Measurements from ENCODE around the gene TUFT1. TPM values are rescaled to one million over a fixed set of nuclear protein-coding genes. Genes with fewer than 3 reads are reported as not detected.

Gene TUFT1
- total and polyA plus RNA-seq, 11 donors, result 2.1 to 13.6 (median 4.3) TPM

DNA sequence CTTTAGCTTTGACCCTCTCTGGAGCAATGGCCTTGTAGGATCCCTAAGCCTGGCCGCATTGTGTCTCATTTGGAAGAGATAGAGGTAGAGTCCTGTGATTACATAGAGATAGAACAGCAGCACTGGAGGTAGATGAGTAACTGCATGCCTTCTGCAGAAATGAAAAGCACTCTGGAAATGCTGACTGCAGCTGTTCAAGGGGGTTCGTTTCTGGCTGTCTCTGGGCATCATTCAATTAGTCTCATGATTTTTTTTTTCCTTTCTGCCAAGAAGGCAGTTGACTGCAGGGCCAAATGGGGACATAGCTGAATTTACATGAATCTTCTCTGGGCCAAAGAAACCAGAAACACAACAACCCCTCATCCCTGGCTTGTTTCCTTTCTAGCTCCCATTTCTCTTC is 43.7 kb downstream of the TUFT1 start:
- TF ChIP-seq POLR2A (IDR thresholded peaks at IDR 0.05), result no peak
- TF ChIP-seq, protein P1, sequence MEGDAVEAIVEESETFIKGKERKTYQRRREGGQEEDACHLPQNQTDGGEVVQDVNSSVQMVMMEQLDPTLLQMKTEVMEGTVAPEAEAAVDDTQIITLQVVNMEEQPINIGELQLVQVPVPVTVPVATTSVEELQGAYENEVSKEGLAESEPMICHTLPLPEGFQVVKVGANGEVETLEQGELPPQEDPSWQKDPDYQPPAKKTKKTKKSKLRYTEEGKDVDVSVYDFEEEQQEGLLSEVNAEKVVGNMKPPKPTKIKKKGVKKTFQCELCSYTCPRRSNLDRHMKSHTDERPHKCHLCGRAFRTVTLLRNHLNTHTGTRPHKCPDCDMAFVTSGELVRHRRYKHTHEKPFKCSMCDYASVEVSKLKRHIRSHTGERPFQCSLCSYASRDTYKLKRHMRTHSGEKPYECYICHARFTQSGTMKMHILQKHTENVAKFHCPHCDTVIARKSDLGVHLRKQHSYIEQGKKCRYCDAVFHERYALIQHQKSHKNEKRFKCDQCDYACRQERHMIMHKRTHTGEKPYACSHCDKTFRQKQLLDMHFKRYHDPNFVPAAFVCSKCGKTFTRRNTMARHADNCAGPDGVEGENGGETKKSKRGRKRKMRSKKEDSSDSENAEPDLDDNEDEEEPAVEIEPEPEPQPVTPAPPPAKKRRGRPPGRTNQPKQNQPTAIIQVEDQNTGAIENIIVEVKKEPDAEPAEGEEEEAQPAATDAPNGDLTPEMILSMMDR (IDR thresholded peaks at IDR 0.05), result no peak
- H3K27me3 ChIP-seq, result no peaks in the 10 kb centered on the region
- peaks cover 0 to 24% (median 9%) of the 10 kb centered on the region in 9 donors for H3K36me3 ChIP-seq
- intact Hi-C loops (cut with DNase I), result no loop called here
- WGBS, 4 donors, result 67 to 83% (median 75%) methylated on average over 2 of the region's 2 CpGs
- no peak overlapping the region for H3K27ac ChIP-seq
- H3K9me3 ChIP-seq, result no peaks in the 10 kb centered on the region
- H3K4me1 ChIP-seq, result peaks cover 0 to 7% (median 0%) of the 10 kb centered on the region in 12 donors
- ATAC-seq (no peak), DNase-seq (no peak)
- no peak overlapping the region for H3K4me3 ChIP-seq

DNA sequence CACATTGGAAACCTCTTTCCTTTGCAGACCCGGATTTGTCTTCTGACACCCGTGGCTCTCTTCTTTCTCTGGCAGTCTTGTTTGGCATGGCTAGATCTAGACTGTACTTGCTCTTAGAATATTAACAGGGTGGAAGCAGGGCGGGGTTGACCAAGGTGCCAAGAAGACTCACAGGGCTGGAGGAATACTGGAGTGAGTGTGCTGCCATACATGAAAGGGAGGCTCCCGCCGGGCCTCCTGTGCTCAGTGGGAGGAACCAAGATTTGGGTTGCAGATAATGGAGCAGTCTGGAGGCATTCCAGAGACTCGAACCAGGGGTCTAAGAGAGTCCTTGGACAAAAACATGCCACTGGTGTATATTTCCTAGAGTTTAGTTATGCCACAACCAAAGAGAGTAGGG is 44.2 kb downstream of the TUFT1 start:
- TF ChIP-seq POLR2A (IDR thresholded peaks at IDR 0.05), result no peak
- TF ChIP-seq, protein P1 (IDR thresholded peaks at IDR 0.05), result no peak
- peaks cover 0 to 19% (median 7%) of the 10 kb centered on the region in 9 donors for H3K36me3 ChIP-seq
- intact Hi-C loops (cut with DNase I), result no loop called here
- H3K27me3 ChIP-seq, result no peaks in the 10 kb centered on the region
- H3K4me1 ChIP-seq, result peaks cover 0 to 7% (median 0%) of the 10 kb centered on the region in 12 donors
- no peak overlapping the region for H3K4me3 ChIP-seq
- ATAC-seq (no peak), DNase-seq (no peak)
- 76 to 81% (median 77%) methylated on average over 6 of the region's 6 CpGs for WGBS, 4 donors
- no peaks in the 10 kb centered on the region for H3K9me3 ChIP-seq
- H3K27ac ChIP-seq, result no peak overlapping the region

DNA sequence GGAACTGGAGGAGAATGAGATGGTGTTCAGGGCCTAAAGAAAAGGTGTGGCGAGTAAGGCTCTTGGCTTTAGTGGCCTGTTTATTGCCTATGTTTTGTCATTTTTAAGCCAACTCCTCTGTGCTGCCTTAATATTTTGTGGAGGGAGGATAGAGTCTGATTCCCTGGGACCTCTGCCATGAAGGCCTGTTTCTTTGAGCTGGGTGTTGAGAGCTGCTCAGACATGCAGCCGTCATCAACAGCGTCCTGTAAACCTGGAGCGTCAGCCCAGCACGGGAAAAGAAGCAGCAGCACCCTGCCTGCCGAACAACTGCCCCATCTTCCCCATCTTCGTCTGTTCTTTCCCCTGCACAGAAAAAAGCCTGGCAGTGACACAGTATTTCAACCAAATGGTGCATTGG is 44.7 kb downstream of the TUFT1 start:
- no peak for DNase-seq
- H3K4me1 ChIP-seq, result peaks cover 0 to 7% (median 0%) of the 10 kb centered on the region in 12 donors
- H3K27ac ChIP-seq, result peak overlapping the region in 2 of 12 donors; percentile 34 to 37
- intact Hi-C loops (cut with DNase I), result no loop called here
- peaks cover 0 to 14% (median 6%) of the 10 kb centered on the region in 9 donors for H3K36me3 ChIP-seq
- no peak overlapping the region for H3K4me3 ChIP-seq
- no peaks in the 10 kb centered on the region for H3K27me3 ChIP-seq
- H3K9me3 ChIP-seq, result no peaks in the 10 kb centered on the region
- peak in 1 of 4 donors; percentile 29 for ATAC-seq
- TF ChIP-seq POLR2A (IDR thresholded peaks at IDR 0.05), result no peak
- WGBS, 4 donors, result 60 to 87% (median 63%) methylated on average over 7 of the region's 7 CpGs

DNA sequence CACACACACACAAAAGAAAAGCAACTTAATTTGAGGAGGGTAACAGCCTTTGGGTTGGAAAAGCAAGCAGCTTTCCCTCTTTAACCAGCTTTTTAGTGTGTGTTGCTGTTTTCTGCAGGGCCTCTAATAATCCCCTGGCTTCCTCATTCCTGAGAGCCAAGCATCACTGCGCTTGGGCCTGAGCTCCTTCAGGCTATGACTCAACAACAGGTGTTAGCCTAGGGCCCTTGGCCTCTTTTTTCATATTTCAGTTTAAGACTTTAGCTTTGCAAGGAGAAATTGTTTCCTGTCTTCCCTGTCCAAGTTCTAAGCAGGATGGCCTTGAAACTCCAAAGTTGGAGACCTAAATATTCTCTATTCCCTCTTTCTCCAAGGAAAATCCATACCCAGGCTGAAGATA is 45.5 kb downstream of the TUFT1 start:
- Histone ChIP-seq H3K27me3 (no peaks in the 10 kb centered on the region), H3K4me1 (peaks cover 0 to 7% (median 0%) of the 10 kb centered on the region in 12 donors), H3K9me3 (peaks cover 0 to 3% (median 0%) of the 10 kb centered on the region in 12 donors), H3K36me3 (peaks cover 0 to 13% (median 6%) of the 10 kb centered on the region in 9 donors), H3K4me3 (no peak overlapping the region), H3K27ac (peak overlapping the region in 3 of 12 donors; percentile 24 to 37 (median 34))
- intact Hi-C loops (cut with DNase I), result no loop called here
- TF ChIP-seq, protein P1 (IDR thresholded peaks at IDR 0.05), result no peak
- no peak for TF ChIP-seq POLR2A (IDR thresholded peaks at IDR 0.05)
- WGBS, 4 donors, result 0 to 54% (median 34%) methylated on average over 1 of the region's 1 CpG
- no peak for DNase-seq
- peak; percentile 42 to 89 (median 68) for ATAC-seq

DNA sequence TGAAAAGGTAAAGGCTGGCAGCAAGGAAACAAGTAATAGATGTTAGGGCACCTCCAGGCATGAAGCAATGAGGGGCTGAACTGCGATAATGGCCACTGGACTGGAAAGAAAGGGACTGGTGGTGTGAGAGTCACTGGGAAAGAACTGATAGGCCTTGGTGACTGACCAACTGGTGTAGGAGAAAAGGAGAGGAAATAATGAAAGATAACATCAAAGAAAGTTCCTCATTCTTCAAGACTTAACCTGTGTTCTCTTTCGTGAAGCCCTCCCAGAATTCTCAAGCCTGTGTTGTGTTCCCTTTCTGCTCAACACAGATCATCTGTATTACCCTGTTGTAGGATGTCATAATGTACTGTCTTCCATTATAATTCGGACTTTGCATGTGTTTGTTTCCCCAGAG is 50.9 kb downstream of the TUFT1 start:
- ATAC-seq (no peak), DNase-seq (no peak)
- intact Hi-C loops (cut with DNase I), result loop anchor here in 8 of 10 donors (5.0 to 10.0 kb wide), 5 partner anchors 141 to 246 kb away; partner anchors contain the start of genes C2CD4D (in 6 of the 8) and RORC (in 1 of the 8)
- 78 to 90% (median 83%) methylated on average over 3 of the region's 3 CpGs for WGBS, 4 donors
- Histone ChIP-seq H3K4me3 (no peak overlapping the region), H3K36me3 (no peaks in the 10 kb centered on the region), H3K27ac (no peak overlapping the region), H3K27me3 (peaks cover 0 to 5% (median 0%) of the 10 kb centered on the region in 9 donors), H3K9me3 (peaks cover 0 to 13% (median 1%) of the 10 kb centered on the region in 12 donors), H3K4me1 (peaks cover 0 to 9% (median 0%) of the 10 kb centered on the region in 12 donors)
- TF ChIP-seq, protein P1 (IDR thresholded peaks at IDR 0.05), result no peak

All from heart left ventricle (tissue), 16 donors.